Activated CD4-positive, alpha-beta memory T cell treated with anti-CD3 and anti-CD28 coated beads, Interleukin-2, amount 10 ng/mL, durations not matched to agents 7 days and 5 days (primary cell): Measurements from ENCODE around the gene USP10. TPM values are rescaled to one million over a fixed set of nuclear protein-coding genes. Genes with fewer than 3 reads are reported as not detected.

Experiments used
- CTCF ChIA-PET: fragments of 350-600 bp; sonication (Branson Sonifier 250); formaldehyde crosslinking; loops from one replicate; lab custom pipeline; 2021; ENCODE audit warnings: antibody characterized with exemption, inconsistent platforms; lab: Charles Lee
- POLR2A ChIA-PET: fragments of 350-600 bp; sonication (Branson Sonifier 250); formaldehyde crosslinking; loops from one replicate; lab custom pipeline; 2021; ENCODE audit warnings: antibody characterized with exemption; lab: Charles Lee
- DNase-seq: peaks from one replicate; pipeline ENCODE4 v3.0.0-alpha.2; 2020
- H3K27ac Mint-ChIP-seq: one replicate; pipeline ENCODE4 v1.8.0; 2021; ENCODE audit warnings: mild to moderate bottlenecking, mixed read lengths
- H3K27me3 Mint-ChIP-seq: one replicate; pipeline ENCODE4 v1.8.0; 2021; ENCODE audit warnings: mixed read lengths
- H3K36me3 Mint-ChIP-seq: one replicate; pipeline ENCODE4 v1.8.0; 2021; ENCODE audit warnings: low read depth, mixed read lengths
- H3K4me1 Mint-ChIP-seq: one replicate; pipeline ENCODE4 v1.8.0; 2021; ENCODE audit warnings: mixed read lengths
- H3K4me3 Mint-ChIP-seq: one replicate; pipeline ENCODE4 v1.8.0; 2021; ENCODE audit warnings: mild to moderate bottlenecking, mixed read lengths
- H3K9me3 Mint-ChIP-seq: one replicate; pipeline ENCODE4 v1.8.0; 2021; ENCODE audit warnings: mixed read lengths
- total RNA-seq, 2 experiments: library from RNA; stranded (reverse); gene quantifications; one replicate each; pipeline ENCODE4 v1.2.3, GENCODE V29; 2021

USP10 gene
- total RNA-seq, 2 experiments from 2014 or later: 92.2 to 94.4 TPM

DNA sequence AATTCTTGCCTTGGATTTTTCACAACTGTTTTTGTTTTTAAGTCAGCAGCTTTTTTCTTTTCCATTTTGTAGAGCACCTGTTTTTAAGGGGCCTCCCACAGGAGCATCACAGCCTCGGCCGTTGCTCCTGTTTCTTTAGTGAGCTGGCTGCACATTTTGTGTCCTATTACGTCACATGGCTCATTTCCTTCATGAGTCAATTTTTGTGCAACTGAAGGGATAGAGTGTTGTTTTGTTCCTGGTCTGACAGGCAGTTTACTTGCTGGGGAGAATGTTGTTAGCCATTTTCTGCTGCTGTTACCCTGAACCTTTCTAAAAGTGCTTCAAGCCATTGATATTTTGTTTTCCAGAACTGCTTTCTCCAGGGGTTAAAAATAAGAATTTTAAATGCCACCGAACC lies 75.0 kb downstream of the USP10 start:
- ChIA-PET CTCF (no interaction called here), POLR2A (no interaction called here)
- no peak for DNase-seq
- Mint-ChIP-seq H3K4me3 (no peak overlapping the region), H3K27me3 (no peaks in the 10 kb centered on the region), H3K9me3 (no peaks in the 10 kb centered on the region), H3K27ac (peak overlapping the region; percentile 18), H3K4me1 (peaks cover 7% of the 10 kb centered on the region), H3K36me3 (peaks cover 54% of the 10 kb centered on the region)

- peaks cover 7% of the 10 kb centered on the region for H3K4me1 Mint-ChIP-seq
- CTCF ChIA-PET: no interaction called here
- H3K27me3 Mint-ChIP-seq: no peaks in the 10 kb centered on the region
- POLR2A ChIA-PET: no interaction called here
- no peaks in the 10 kb centered on the region for H3K9me3 Mint-ChIP-seq
- no peak overlapping the region for H3K27ac Mint-ChIP-seq
- DNase-seq: no peak
- peaks cover 54% of the 10 kb centered on the region for H3K36me3 Mint-ChIP-seq
- H3K4me3 Mint-ChIP-seq: no peak overlapping the region
Observed at GRCh38 chr16:84775262-84775810, 75.5 kb downstream of the USP10 start.

GRCh38 chr16:84777435-84777834 lies 77.6 kb downstream of the USP10 start:
- Mint-ChIP-seq H3K4me1 (peaks cover 7% of the 10 kb centered on the region), H3K27me3 (no peaks in the 10 kb centered on the region), H3K36me3 (peaks cover 49% of the 10 kb centered on the region), H3K27ac (no peak overlapping the region), H3K4me3 (no peak overlapping the region), H3K9me3 (no peaks in the 10 kb centered on the region)
- CTCF ChIA-PET: no interaction called here
- POLR2A ChIA-PET: no interaction called here
- no peak for DNase-seq

DNA sequence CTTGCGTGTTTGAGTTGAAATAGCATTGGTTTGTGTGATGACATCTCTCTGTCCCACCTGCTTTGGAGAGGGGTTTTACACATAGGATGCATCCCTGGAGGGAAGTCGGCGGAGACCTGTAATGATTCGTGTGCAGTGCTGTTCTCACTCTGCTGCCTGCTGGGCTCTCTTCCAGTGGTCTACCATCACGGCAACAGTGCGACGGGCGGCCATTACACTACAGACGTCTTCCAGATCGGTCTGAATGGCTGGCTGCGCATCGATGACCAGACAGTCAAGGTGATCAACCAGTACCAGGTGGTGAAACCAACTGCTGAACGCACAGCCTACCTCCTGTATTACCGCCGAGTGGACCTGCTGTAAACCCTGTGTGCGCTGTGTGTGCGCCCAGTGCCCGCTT lies 78.9 kb downstream of the USP10 start:
- POLR2A ChIA-PET: no interaction called here
- no peak overlapping the region for H3K27ac Mint-ChIP-seq
- peaks cover 7% of the 10 kb centered on the region for H3K4me1 Mint-ChIP-seq
- no peaks in the 10 kb centered on the region for H3K27me3 Mint-ChIP-seq
- peaks cover 42% of the 10 kb centered on the region for H3K36me3 Mint-ChIP-seq
- no peak for DNase-seq
- H3K4me3 Mint-ChIP-seq: no peak overlapping the region
- H3K9me3 Mint-ChIP-seq: no peaks in the 10 kb centered on the region
- CTCF ChIA-PET: no interaction called here

DNA sequence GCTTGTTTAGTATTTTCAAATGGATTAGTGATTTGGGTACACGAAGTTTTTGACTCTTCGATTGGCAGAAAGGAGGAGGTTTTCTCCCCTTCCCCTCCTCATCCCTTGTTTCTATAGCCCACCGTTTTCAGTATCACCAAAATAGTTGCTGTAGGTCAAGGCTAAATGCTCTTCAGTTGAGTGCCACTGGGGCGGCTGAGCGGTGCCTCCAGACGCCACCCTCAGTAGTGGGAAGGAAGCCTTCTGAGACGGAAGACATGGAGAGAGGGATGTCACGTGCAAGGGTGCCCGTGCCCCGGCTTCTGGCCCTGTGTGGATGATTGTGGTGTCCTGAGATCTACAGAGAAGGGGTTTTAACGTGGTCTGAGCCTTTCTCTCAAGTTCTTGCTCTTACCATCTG lies 80.3 kb downstream of the USP10 start:
- no peak overlapping the region for H3K27ac Mint-ChIP-seq
- H3K4me3 Mint-ChIP-seq: no peak overlapping the region
- no peaks in the 10 kb centered on the region for H3K9me3 Mint-ChIP-seq
- no peak for DNase-seq
- CTCF ChIA-PET: interaction anchor here (1.0 to 1.2 kb wide), 2 partner anchors 28 to 172 kb away, joined by 3 to 4 read pairs; no protein-coding TSS in a partner anchor
- H3K36me3 Mint-ChIP-seq: peaks cover 33% of the 10 kb centered on the region
- POLR2A ChIA-PET: no interaction called here
- H3K4me1 Mint-ChIP-seq: peaks cover 3% of the 10 kb centered on the region
- no peaks in the 10 kb centered on the region for H3K27me3 Mint-ChIP-seq

GRCh38 chr16:84780544-84781376 lies 81.0 kb downstream of the USP10 start:
- Mint-ChIP-seq H3K9me3 (no peaks in the 10 kb centered on the region), H3K36me3 (peaks cover 28% of the 10 kb centered on the region), H3K4me3 (no peak overlapping the region), H3K27me3 (no peaks in the 10 kb centered on the region), H3K4me1 (peaks cover 2% of the 10 kb centered on the region), H3K27ac (no peak overlapping the region)
- ChIA-PET CTCF (interaction anchor here (1.0 to 1.2 kb wide), 2 partner anchors 29 to 171 kb away, joined by 3 to 4 read pairs; no protein-coding TSS in a partner anchor), POLR2A (no interaction called here)
- no peak for DNase-seq

DNA sequence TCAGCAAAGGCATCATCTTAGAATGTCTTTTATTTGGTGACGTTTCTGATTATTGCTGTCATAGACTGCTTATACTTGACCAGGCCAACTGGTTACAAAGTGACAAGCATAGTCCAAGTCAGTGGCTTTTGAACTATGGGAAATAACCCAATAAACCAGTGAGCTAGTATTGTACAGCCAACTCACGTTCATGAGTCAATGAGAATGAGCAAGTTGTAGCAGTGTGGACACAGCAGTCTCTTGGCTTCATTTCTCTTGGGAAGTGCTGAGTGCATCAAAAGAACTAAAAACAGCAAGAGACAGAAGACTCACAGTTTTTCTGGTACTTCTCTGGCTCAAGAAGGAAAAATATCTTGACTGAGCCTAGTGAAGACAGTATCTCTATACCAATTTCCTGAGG lies 83.0 kb downstream of the USP10 start:
- no peak for DNase-seq
- no peaks in the 10 kb centered on the region for H3K9me3 Mint-ChIP-seq
- H3K4me3 Mint-ChIP-seq: no peak overlapping the region
- POLR2A ChIA-PET: no interaction called here
- CTCF ChIA-PET: interaction anchor here (0.8 kb wide), 1 partner anchor 18 kb away, joined by 4 read pairs; no protein-coding TSS in a partner anchor
- H3K36me3 Mint-ChIP-seq: peaks cover 23% of the 10 kb centered on the region
- H3K4me1 Mint-ChIP-seq: no peaks in the 10 kb centered on the region
- no peaks in the 10 kb centered on the region for H3K27me3 Mint-ChIP-seq
- no peak overlapping the region for H3K27ac Mint-ChIP-seq

DNA sequence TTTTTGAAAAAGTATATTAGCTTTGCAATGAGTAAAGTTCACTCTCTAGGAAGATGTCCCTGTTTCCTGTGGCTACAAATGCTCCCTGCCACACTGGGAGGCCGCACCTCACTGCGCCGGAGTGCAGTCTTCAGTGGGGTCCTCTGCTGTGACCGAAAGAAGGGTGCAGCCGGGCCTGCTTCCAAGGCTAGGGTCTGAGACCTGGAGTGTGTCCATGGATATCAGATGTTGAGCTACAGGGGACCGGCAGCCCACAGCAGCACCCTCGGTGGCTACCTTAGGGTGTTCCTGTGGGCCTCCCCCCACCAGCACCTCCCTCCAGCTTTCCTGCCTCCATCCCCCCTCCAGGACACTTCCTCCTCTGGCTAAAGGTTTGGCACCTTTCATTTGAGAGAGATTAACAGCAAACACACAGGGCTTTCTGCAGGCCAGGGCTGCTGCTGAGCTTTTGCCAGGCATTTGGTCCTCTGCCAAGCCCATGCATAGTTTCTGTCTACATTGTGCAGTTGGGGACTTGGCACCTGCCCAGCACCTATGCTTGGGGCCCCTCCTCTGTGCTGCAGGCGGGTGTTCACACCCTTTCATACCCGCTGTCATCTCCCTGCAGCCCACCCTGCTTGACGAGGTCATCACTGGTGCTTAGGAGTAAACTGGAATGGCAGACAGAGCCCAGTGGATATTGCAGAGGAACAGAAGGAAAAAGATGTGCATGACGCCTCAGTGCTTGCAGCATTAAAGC lies 86.2 kb downstream of the USP10 start:
- Mint-ChIP-seq H3K27me3 (no peaks in the 10 kb centered on the region), H3K4me1 (no peaks in the 10 kb centered on the region), H3K27ac (no peak overlapping the region), H3K4me3 (no peak overlapping the region), H3K9me3 (no peaks in the 10 kb centered on the region), H3K36me3 (no peaks in the 10 kb centered on the region)
- no peak for DNase-seq
- CTCF ChIA-PET: no interaction called here
- POLR2A ChIA-PET: no interaction called here

GRCh38 chr16:84786605-84787262 lies 86.9 kb downstream of the USP10 start:
- CTCF ChIA-PET: no interaction called here

DNA sequence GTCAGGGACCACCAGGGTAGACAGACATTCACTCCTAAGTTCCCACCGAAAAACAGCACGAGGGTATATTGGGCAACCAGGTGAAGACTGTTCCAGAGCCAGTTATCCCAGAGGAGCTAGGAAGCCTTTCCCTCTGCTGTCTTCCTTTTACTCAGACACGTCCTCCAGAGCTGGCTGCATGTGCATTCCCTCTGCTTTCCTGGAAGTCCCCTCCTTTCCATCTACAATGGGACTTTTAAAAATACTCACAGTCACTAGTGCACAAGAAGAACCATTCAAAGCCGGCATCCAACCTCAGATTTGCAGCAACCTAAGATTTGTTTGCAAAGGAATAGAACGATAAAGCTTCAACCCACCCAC lies 87.4 kb downstream of the USP10 start:
- POLR2A ChIA-PET: no interaction called here
- Mint-ChIP-seq H3K9me3 (no peaks in the 10 kb centered on the region), H3K27me3 (no peaks in the 10 kb centered on the region), H3K4me3 (no peak overlapping the region), H3K27ac (no peak overlapping the region), H3K36me3 (no peaks in the 10 kb centered on the region), H3K4me1 (no peaks in the 10 kb centered on the region)
- CTCF ChIA-PET: no interaction called here
- no peak for DNase-seq

More at GRCh38 chr16:84786605-84787262, 86.9 kb downstream of the USP10 start:
- Mint-ChIP-seq H3K4me1 (no peaks in the 10 kb centered on the region), H3K4me3 (no peak overlapping the region), H3K36me3 (no peaks in the 10 kb centered on the region), H3K27me3 (no peaks in the 10 kb centered on the region), H3K27ac (no peak overlapping the region), H3K9me3 (no peaks in the 10 kb centered on the region)
- POLR2A ChIA-PET: no interaction called here
- no peak for DNase-seq

- H3K27me3 Mint-ChIP-seq: no peaks in the 10 kb centered on the region
- CTCF ChIA-PET: interaction anchor here (0.6 kb wide), 1 partner anchor 24 kb away, joined by 4 read pairs; no protein-coding TSS in a partner anchor
- no peak overlapping the region for H3K27ac Mint-ChIP-seq
- H3K4me1 Mint-ChIP-seq: no peaks in the 10 kb centered on the region
- no peaks in the 10 kb centered on the region for H3K36me3 Mint-ChIP-seq
- H3K4me3 Mint-ChIP-seq: no peak overlapping the region
- no peaks in the 10 kb centered on the region for H3K9me3 Mint-ChIP-seq
- POLR2A ChIA-PET: no interaction called here
- no peak for DNase-seq
Observed at GRCh38 chr16:84788920-84789391, 89.2 kb downstream of the USP10 start.

GRCh38 chr16:84789431-84789830 lies 89.6 kb downstream of the USP10 start:
- no peak for DNase-seq
- Mint-ChIP-seq H3K4me1 (no peaks in the 10 kb centered on the region), H3K4me3 (no peak overlapping the region), H3K27me3 (no peaks in the 10 kb centered on the region), H3K36me3 (no peaks in the 10 kb centered on the region), H3K9me3 (no peaks in the 10 kb centered on the region), H3K27ac (no peak overlapping the region)
- ChIA-PET CTCF (no interaction called here), POLR2A (no interaction called here)

DNA sequence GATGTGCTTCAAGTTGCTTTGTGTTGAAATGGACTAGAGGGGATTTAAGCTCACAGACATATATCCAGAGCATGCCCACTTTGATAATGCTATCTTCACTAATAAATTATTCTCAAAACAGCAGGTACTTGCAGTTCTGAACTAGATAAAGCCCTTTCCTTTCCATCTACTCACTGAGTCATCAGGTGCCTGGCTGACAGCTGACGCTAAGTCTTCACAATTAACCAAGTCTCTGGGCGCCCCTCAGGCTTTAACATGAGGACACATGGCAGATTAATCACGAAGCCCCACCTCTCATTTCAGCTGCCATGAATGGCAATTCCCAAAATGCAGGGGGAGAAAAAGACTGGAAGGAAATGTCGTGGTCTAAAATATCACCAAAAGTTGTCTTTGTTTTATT lies 90.5 kb downstream of the USP10 start:
- CTCF ChIA-PET: no interaction called here
- Mint-ChIP-seq H3K4me1 (no peaks in the 10 kb centered on the region), H3K36me3 (no peaks in the 10 kb centered on the region), H3K27ac (no peak overlapping the region), H3K4me3 (no peak overlapping the region), H3K9me3 (no peaks in the 10 kb centered on the region), H3K27me3 (no peaks in the 10 kb centered on the region)
- POLR2A ChIA-PET: no interaction called here
- DNase-seq: no peak
